ENCODE data around the gene TADA1. TPM values are rescaled to one million over a fixed set of nuclear protein-coding genes. Genes with fewer than 3 reads are reported as not detected.
A peak's percentile ranks its signal among the peaks of the same experiment; 100 is the strongest.

TADA1 gene
- polyA plus RNA-seq, 1 of the 3 experiments (the other 2 are of a cell fraction): 9.3 TPM

DNA sequence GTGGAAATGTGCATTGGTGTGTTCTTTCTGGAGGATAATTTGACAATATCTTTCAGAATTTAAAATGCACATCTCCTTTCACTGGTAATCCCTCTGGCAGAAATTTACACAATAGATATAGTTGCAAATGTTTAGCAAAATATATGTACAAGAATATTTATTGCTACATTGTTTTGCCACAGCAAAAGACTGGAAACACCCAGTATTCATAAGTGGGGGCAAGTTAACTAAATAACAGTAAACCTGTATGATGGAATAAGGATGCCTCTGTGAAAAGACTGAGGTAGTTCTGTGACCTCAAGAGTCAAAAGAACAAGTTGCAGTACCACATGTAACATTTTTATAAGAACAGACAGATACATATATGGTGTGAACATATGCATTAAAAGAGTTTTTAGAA lies 13.7 kb upstream of the TADA1 start:
- Histone ChIP-seq H3K4me2 (no peak overlapping the region), H4K20me1 (ENCODE audit: insufficient read depth) (no peaks in the 10 kb centered on the region), H3K36me3 (replicated peaks in 1 of 2; ENCODE audit: control insufficient read depth in 1 of 2, insufficient read depth in 2 of 2, low read length in 1 of 2) (no peaks in the 10 kb centered on the region), H3K9me2 (no peaks in the 10 kb centered on the region), H3K4me1 (ENCODE audit: control insufficient read depth in 1 of 2, insufficient read depth in 2 of 2, low read depth in 1 of 2, low read length in 1 of 2) (no peaks in the 10 kb centered on the region), H3K27me3 (ENCODE audit: insufficient read depth) (no peaks in the 10 kb centered on the region; the same call in 1 of the 2 replicates), H3K79me2 (ENCODE audit: insufficient read depth) (no peaks in the 10 kb centered on the region), H3K27ac (ENCODE audit: low read depth in 2 of 2, low read length in 1 of 2) (no peak overlapping the region), H3K4me3 (ENCODE audit: low read depth in 2 of 2, low read length in 1 of 2) (no peak overlapping the region), H3K9me3 (no peaks in the 10 kb centered on the region), H3K9ac (no peak overlapping the region), H3F3A (replicated peaks; ENCODE audit: insufficient read depth) (no peaks in the 10 kb centered on the region), H2AFZ (ENCODE audit: low read depth) (no peak overlapping the region)
- POLR2A ChIA-PET: no interaction called here
- no peak for DNase-seq
- CTCF ChIA-PET: interaction anchor here (0.9 to 1.7 kb wide), 3 partner anchors 21 to 169 kb away, joined by 3 to 7 read pairs (median 3); no protein-coding TSS in a partner anchor
- TF ChIP-seq, protein P1, sequence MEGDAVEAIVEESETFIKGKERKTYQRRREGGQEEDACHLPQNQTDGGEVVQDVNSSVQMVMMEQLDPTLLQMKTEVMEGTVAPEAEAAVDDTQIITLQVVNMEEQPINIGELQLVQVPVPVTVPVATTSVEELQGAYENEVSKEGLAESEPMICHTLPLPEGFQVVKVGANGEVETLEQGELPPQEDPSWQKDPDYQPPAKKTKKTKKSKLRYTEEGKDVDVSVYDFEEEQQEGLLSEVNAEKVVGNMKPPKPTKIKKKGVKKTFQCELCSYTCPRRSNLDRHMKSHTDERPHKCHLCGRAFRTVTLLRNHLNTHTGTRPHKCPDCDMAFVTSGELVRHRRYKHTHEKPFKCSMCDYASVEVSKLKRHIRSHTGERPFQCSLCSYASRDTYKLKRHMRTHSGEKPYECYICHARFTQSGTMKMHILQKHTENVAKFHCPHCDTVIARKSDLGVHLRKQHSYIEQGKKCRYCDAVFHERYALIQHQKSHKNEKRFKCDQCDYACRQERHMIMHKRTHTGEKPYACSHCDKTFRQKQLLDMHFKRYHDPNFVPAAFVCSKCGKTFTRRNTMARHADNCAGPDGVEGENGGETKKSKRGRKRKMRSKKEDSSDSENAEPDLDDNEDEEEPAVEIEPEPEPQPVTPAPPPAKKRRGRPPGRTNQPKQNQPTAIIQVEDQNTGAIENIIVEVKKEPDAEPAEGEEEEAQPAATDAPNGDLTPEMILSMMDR (IDR thresholded peaks at IDR 0.05): no peak
- TF ChIP-seq, protein P2, sequence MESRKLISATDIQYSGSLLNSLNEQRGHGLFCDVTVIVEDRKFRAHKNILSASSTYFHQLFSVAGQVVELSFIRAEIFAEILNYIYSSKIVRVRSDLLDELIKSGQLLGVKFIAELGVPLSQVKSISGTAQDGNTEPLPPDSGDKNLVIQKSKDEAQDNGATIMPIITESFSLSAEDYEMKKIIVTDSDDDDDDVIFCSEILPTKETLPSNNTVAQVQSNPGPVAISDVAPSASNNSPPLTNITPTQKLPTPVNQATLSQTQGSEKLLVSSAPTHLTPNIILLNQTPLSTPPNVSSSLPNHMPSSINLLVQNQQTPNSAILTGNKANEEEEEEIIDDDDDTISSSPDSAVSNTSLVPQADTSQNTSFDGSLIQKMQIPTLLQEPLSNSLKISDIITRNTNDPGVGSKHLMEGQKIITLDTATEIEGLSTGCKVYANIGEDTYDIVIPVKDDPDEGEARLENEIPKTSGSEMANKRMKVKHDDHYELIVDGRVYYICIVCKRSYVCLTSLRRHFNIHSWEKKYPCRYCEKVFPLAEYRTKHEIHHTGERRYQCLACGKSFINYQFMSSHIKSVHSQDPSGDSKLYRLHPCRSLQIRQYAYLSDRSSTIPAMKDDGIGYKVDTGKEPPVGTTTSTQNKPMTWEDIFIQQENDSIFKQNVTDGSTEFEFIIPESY (IDR thresholded peaks at IDR 0.05; ENCODE audit: borderline replicate concordance, low read depth): no peak
- TF ChIP-seq CHD2 (IDR thresholded peaks at IDR 0.05; ENCODE audit: low read length, partially characterized antibody) (no peak), MEF2A (IDR thresholded peaks at IDR 0.05; ENCODE audit: borderline replicate concordance, low read depth) (no peak), RXRA (IDR thresholded peaks at IDR 0.05; ENCODE audit: borderline replicate concordance, low read depth) (no peak), RAD21 (IDR thresholded peaks at IDR 0.05; ENCODE audit: low read length) (no peak)

DNA sequence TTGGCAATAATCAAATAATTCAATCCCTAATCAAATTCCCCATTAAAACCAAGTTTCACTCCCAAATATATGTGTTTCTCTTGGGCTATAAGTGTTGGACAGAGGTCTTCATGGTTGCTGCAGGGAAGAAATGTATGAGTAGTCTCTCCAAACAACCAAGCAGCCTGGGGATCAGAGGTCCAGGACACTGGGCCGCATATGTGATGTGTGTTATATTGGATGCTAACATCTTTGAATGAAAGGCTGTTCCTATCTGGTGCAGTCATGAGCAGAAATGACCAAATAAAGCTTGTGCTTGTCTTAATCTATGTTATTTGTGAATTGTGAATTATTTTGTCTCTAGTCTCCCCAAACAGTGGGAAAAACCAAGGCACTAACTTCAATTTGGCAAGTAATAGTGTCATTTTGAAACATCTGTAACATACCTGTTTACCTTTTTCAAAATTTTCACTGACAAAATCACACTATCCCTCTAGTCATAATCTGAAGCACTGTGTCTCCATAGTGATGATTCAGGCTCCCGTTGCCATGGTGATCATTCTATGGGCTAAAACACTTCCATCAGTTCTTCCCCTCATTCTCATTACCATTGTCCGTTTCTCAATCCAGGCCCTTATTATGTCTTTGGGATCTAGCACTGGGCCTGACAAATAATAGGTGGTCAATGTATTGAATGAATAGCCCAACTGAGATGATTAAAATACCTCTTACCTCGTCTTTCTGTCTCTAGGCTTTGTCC lies 12.5 kb upstream of the TADA1 start:
- H4K20me1 ChIP-seq (ENCODE audit: insufficient read depth): no peaks in the 10 kb centered on the region
- no peak overlapping the region for H3K9ac ChIP-seq
- no peaks in the 10 kb centered on the region for H3K9me3 ChIP-seq
- DNase-seq: peak; percentile 36
- H2AFZ ChIP-seq (ENCODE audit: low read depth): no peak overlapping the region
- ChIA-PET CTCF (interaction anchor here (0.9 to 1.7 kb wide), 2 partner anchors 22 to 171 kb away, joined by 3 to 7 read pairs; no protein-coding TSS in a partner anchor), POLR2A (no interaction called here)
- H3K4me3 ChIP-seq (ENCODE audit: low read depth in 2 of 2, low read length in 1 of 2): no peak overlapping the region
- no peaks in the 10 kb centered on the region for H3K79me2 ChIP-seq (ENCODE audit: insufficient read depth)
- no peak overlapping the region for H3K27ac ChIP-seq (ENCODE audit: low read depth in 2 of 2, low read length in 1 of 2)
- TF ChIP-seq TCF12 (IDR thresholded peaks at IDR 0.05) (no peak), SMC3 (IDR thresholded peaks at IDR 0.05; ENCODE audit: low read depth, low read length) (no peak), RCOR1 (IDR thresholded peaks at IDR 0.05; ENCODE audit: low read length) (no peak), MEF2A (IDR thresholded peaks at IDR 0.05; ENCODE audit: borderline replicate concordance, low read depth) (no peak), FOXM1 (IDR thresholded peaks at IDR 0.05; ENCODE audit: low read depth) (no peak)
- WGBS (ENCODE audit: low lambda C conversion rate): 32% methylated on average over 4 of the region's 4 CpGs
- H3K9me2 ChIP-seq: no peaks in the 10 kb centered on the region
- no peaks in the 10 kb centered on the region for H3F3A ChIP-seq (replicated peaks; ENCODE audit: insufficient read depth)
- H3K27me3 ChIP-seq (ENCODE audit: insufficient read depth): peaks cover 3% of the 10 kb centered on the region; the same call in 1 of the 2 replicates
- H3K4me2 ChIP-seq: no peak overlapping the region
- no peaks in the 10 kb centered on the region for H3K36me3 ChIP-seq (replicated peaks in 1 of 2; ENCODE audit: control insufficient read depth in 1 of 2, insufficient read depth in 2 of 2, low read length in 1 of 2)
- no peaks in the 10 kb centered on the region; a peak in 1 of 4 replicates for H3K4me1 ChIP-seq (ENCODE audit: control insufficient read depth in 1 of 2, insufficient read depth in 2 of 2, low read depth in 1 of 2, low read length in 1 of 2)

All from SK-N-SH (cell line).